K562 (cell line): ENCODE data around the gene HEMK1. TPM values are rescaled to one million over a fixed set of nuclear protein-coding genes. Genes with fewer than 3 reads are reported as not detected.

ENCODE experiments used
- ATAC-seq: fragments of 200-7000 bp; cut with Tn5 transposase; 3 replicates; pipeline ENCODE4 v1.9.1; 2020; ENCODE audit warnings: moderate library complexity
- BruUV-seq: library from RNA; stranded (reverse); fragments of 400-500 nt; replicated peaks from 2 replicates; lab custom pipeline; 2021; lab: Mats Ljungman, UMichigan
- CTCF ChIA-PET: fragments of 300-600 bp; formaldehyde crosslinking; extraction: SDS; loops from one replicate; lab custom pipeline; 2021; ENCODE audit warnings: low intra/inter-chr PET ratio; lab: Yijun Ruan, JAX
- POLR2A ChIA-PET: fragments of 300-600, 350-650 bp; sonication (Branson Sonifier 250); formaldehyde crosslinking; extraction: SDS; loops from one replicate; lab custom pipeline; 2021; ENCODE audit warnings: antibody characterized with exemption, inconsistent platforms; lab: Yijun Ruan, JAX
- DNase-seq, 4 experiments: peaks; one replicate each; pipeline versions ENCODE4 v3.0.0 to v3.0.0-alpha.2; 2011 to 2018; ENCODE audit warnings: low spot score in 3 of 4, mixed read lengths in 3 of 4; ENCODE audit errors: extremely low read depth in 1 of 4
- FAIRE-seq: peaks from 2 replicates; lab custom pipeline; 2011; peaks lifted over from hg19 to GRCh38; lab: Jason Lieb, UNC
- H2AFZ ChIP-seq: 2 replicates; pipeline ENCODE4 v1.6.0; 2011; ENCODE audit warnings: low read depth, low read length, control low read depth, inconsistent platforms
- H3K27ac ChIP-seq: fragments of 200-600 bp; 3 replicates; pipeline ENCODE4 v1.8.0; 2011; ENCODE audit warnings: low read depth, mild to moderate bottlenecking, control low read depth, inconsistent platforms, low read length, moderate library complexity, mixed read lengths; ENCODE audit errors: extremely low read depth
- H3K27me3 ChIP-seq, 2 experiments: fragments of 300-600 bp in 1 of 2; 2 replicates in 1 of 2; 3 replicates in 1 of 2; pipeline versions ENCODE4 v1.6.0 to v1.8.0; 2011; ENCODE audit warnings: inconsistent platforms in 2 of 2, low read length in 2 of 2, mild to moderate bottlenecking in 1 of 2, mixed read lengths in 1 of 2, moderate library complexity in 1 of 2; ENCODE audit not compliant: control insufficient read depth in 2 of 2, insufficient read depth in 2 of 2
- H3K36me3 ChIP-seq: fragments of 300-600 bp; 3 replicates; pipeline ENCODE4 v1.8.0; 2011; ENCODE audit warnings: mild to moderate bottlenecking, low read length, inconsistent platforms; ENCODE audit not compliant: control insufficient read depth, insufficient read depth
- H3K4me1 ChIP-seq, 2 experiments: fragments of 200-600 bp in 1 of 2; replicated peaks in 1 of 2; 2 replicates in 1 of 2; 3 replicates in 1 of 2; pipeline versions ENCODE4 v1.5.1 to v1.8.0; 2011; ENCODE audit warnings: inconsistent platforms in 2 of 2, low read length in 2 of 2, mild to moderate bottlenecking in 1 of 2, mixed read lengths in 1 of 2, moderate library complexity in 1 of 2; ENCODE audit not compliant: control insufficient read depth in 2 of 2, insufficient read depth in 2 of 2
- H3K4me2 ChIP-seq: 2 replicates; pipeline ENCODE4 v1.6.1; 2011; ENCODE audit warnings: low read length, control low read depth, inconsistent platforms, mixed read lengths; ENCODE audit not compliant: insufficient read depth
- H3K4me3 ChIP-seq: fragments of 200-600 bp; sonication (generic), shearing (Covaris generic); 2 replicates; pipeline ENCODE4 v1.5.1; 2016; ENCODE audit warnings: control low read depth, inconsistent platforms
- H3K79me2 ChIP-seq: fragments of 200-600 bp; 3 replicates; pipeline ENCODE4 v1.8.0; 2011; ENCODE audit warnings: low read length, inconsistent platforms; ENCODE audit not compliant: control insufficient read depth, insufficient read depth
- H3K9ac ChIP-seq, 2 experiments: 2 replicates each; pipeline versions ENCODE4 v1.6.0 to v1.6.1; 2011; ENCODE audit warnings: low read depth in 2 of 2, low read length in 2 of 2, control low read depth in 1 of 2, inconsistent platforms in 1 of 2, mild to moderate bottlenecking in 1 of 2, mixed read lengths in 1 of 2; ENCODE audit not compliant: insufficient read depth in 1 of 2
- H3K9me1 ChIP-seq: one replicate; pipeline ENCODE4 v1.6.0; 2011; ENCODE audit warnings: inconsistent platforms, mild to moderate bottlenecking, low read length, moderate library complexity; ENCODE audit not compliant: control insufficient read depth, insufficient read depth
- H3K9me3 ChIP-seq: replicated peaks from 2 replicates; pipeline ENCODE4 v1.5.1; 2011; ENCODE audit warnings: low read depth, low read length, inconsistent platforms; ENCODE audit not compliant: control insufficient read depth, insufficient read depth
- H4K20me1 ChIP-seq: replicated peaks from 2 replicates; pipeline ENCODE4 v1.6.1; 2011; ENCODE audit warnings: low read length, inconsistent platforms, mixed read lengths; ENCODE audit not compliant: control insufficient read depth, insufficient read depth
- BRF1 ChIP-seq: IDR thresholded peaks from 3 replicates; pipeline ENCODE4 v1.6.1; 2011; ENCODE audit warnings: borderline replicate concordance, mild to moderate bottlenecking; ENCODE audit not compliant: insufficient read length; ENCODE audit errors: extremely low read depth
- GTF2A2 ChIP-seq: IDR thresholded peaks from 2 replicates; pipeline ENCODE4 v1.6.1; 2016; ENCODE audit warnings: mild to moderate bottlenecking, missing genetic modification characterization, missing compliant biosample characterization
- ILK ChIP-seq: fragments of 450-650 bp; IDR thresholded peaks from 2 replicates; pipeline ENCODE4 v1.6.1; 2016; ENCODE audit warnings: missing genetic modification characterization, low read depth, mild to moderate bottlenecking, missing compliant biosample characterization, moderate library complexity, borderline replicate concordance
- MAFK ChIP-seq: IDR thresholded peaks from 2 replicates; pipeline ENCODE4 v1.6.1; 2011; ENCODE audit warnings: low read length, improper control_type of control experiment
- WGBS: fragments of 100-300 bp; shearing (Covaris generic); methylation state at CpG from one replicate; pipeline ENCODE4 v1.1.6; 2016; ENCODE audit warnings: low coverage, mixed read lengths; ENCODE audit not compliant: insufficient coverage; ENCODE audit errors: missing lambda C conversion rate; 5-methylcytosine and 5-hydroxymethylcytosine counted together
- in situ Hi-C: fragments of 300-500 bp; cut with MboI; formaldehyde crosslinking; loops from 4 replicates; pipeline ENCODE4 v1.15.0; 2018; ENCODE audit warnings: inconsistent platforms, mixed read lengths
- intact Hi-C: fragments of 100-400 bp; cut with micrococcal nuclease; formaldehyde crosslinking; loops from 2 replicates; pipeline ENCODE4 v1.14.2; 2022
- polyA plus RNA-seq, 8 experiments: library from polyadenylated mRNA; depleted of rRNA in 4 of 8; stranded (reverse) in 5 of 8; unstranded in 3 of 8; fragments of >200 nt; fragmentation: Nextera tagmentation in 2 of 8; fragmentation: Illumina TruSeq in 1 of 8; extraction: Ambion mirVana in 2 of 8; extraction: Trizol in 1 of 8; gene quantifications; 2 replicates each; pipeline versions ENCODE4 v1.2.1 to v1.2.3, GENCODE V29; 2011 to 2014; ENCODE audit warnings: inconsistent platforms in 1 of 8, missing spikeins in 1 of 8
- total RNA-seq, 7 experiments: library from RNA; depleted of rRNA in 6 of 7; stranded (reverse); fragments of >200 nt in 6 of 7; fragmentation: Illumina TruSeq in 2 of 7; extraction: Trizol in 2 of 7; gene quantifications; 2 replicates each; pipeline versions ENCODE4 v1.2.1 to v1.2.3, GENCODE V29; 2011 to 2021; ENCODE audit warnings: low replicate concordance in 1 of 7

Gene HEMK1
- total and polyA plus RNA-seq, 9 of the 15 experiments (the other 6 are each of a cell fraction or from before 2014, with no cell fraction given) = 2.0 to 16.8 (median 11.4) TPM

DNA sequence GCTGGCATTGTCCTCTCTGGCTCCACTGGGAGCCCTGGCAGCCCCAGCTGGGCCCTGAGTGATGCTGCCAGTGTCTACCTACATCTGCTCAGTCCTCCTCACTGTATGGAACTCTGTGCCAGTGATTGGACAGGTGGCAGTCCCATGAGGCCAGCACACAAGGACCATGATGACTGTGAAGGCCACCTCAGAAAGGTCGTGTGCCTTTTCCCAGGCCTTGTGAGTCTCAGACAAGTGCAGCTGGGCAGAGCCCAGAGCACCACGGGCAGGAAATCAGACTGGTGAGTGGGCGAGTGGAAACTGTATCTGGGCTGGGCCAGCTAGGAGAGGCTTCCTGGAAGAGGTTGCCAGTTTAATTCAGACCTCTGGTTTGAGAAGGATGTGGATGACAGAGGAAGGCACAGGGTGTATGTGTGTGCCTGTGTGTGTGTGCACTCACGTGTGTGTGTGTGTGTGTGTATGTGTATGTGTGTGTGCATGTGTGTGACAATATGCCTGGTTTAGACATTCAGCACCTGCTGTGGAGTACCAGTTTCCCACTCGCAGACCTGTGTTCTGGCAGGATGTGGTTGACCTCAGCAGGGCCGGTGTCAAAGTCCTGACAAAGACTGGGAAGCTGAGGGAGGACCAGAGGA is 54.6 kb downstream of the HEMK1 start:
- H3K27me3 ChIP-seq = no peaks in the 10 kb centered on the region
- in situ Hi-C loops = no loop called here
- no peak for ATAC-seq
- H3K9me1 ChIP-seq = no peaks in the 10 kb centered on the region
- H2AFZ ChIP-seq = no peak overlapping the region
- no peak for FAIRE-seq
- ChIA-PET POLR2A (interaction anchor here (0.6 to 2.2 kb wide), 2 partner anchors 8 to 159 kb away, joined by 3 to 9 read pairs; no protein-coding TSS in a partner anchor), CTCF (no interaction called here)
- TF ChIP-seq MAFK (no peak), GTF2A2 (tag) (no peak)
- H3K9me3 ChIP-seq = no peaks in the 10 kb centered on the region
- peaks cover 0 to 10% of the 10 kb centered on the region in 2 experiments; a peak in 3 of 5 replicates for H3K4me1 ChIP-seq
- H4K20me1 ChIP-seq = peaks cover 8% of the 10 kb centered on the region; the same call in 1 of the 2 replicates
- 92% methylated on average over 2 of the region's 6 CpGs for WGBS
- intact Hi-C loops = no loop called here
- H3K27ac ChIP-seq = no peak overlapping the region
- peaks cover 59% of the 10 kb centered on the region; the same call in 2 of the 3 replicates for H3K36me3 ChIP-seq
- no TSS peak for BruUV-seq
- H3K4me2 ChIP-seq = no peak overlapping the region
- peaks cover 31% of the 10 kb centered on the region for H3K79me2 ChIP-seq
- DNase-seq = no peak
- H3K9ac ChIP-seq = no peak overlapping the region; a peak in 1 of 4 replicates
- H3K4me3 ChIP-seq = no peak overlapping the region

DNA sequence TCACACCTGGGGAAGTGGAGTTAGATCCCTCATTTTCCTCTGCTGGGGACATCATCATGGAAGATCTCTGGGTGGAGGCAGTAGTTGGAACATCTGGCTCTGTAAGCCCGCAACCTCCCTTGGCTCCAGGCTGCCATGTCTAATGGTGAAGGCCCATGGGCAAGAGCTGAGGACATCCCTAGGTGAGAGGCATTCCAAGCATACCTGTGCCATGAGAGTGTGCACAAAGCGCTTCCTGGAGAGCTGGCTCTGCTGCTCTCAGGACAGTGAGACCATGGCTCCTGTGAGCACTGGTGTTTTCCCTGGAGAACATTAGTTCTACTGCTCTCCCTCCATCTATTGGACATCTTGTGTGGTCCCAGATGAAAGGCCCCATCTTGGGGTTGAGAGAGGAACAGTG is 55.3 kb downstream of the HEMK1 start:
- Histone ChIP-seq H2AFZ (no peak overlapping the region), H3K9me3 (no peaks in the 10 kb centered on the region), H3K4me3 (no peak overlapping the region), H3K9ac (no peak overlapping the region; a peak in 1 of 4 replicates), H3K4me1 (peaks cover 0 to 6% of the 10 kb centered on the region in 2 experiments; a peak in 3 of 5 replicates), H4K20me1 (0 out of 2 replicates have a peak, but pooled peaks cover 8% of the 10 kb centered on the region), H3K9me1 (no peaks in the 10 kb centered on the region), H3K27ac (no peak overlapping the region), H3K79me2 (peaks cover 24% of the 10 kb centered on the region), H3K36me3 (peaks cover 53% of the 10 kb centered on the region; the same call in 2 of the 3 replicates), H3K27me3 (no peaks in the 10 kb centered on the region), H3K4me2 (no peak overlapping the region)
- no peak for ATAC-seq
- in situ Hi-C loops (loop anchor here (25.0 kb wide), 1 partner anchor 1063 kb away; no protein-coding TSS in a partner anchor), intact Hi-C loops (no loop called here)
- FAIRE-seq = no peak
- TF ChIP-seq ILK (tag) (no peak), BRF1 (no peak)
- DNase-seq = no peak
- CTCF ChIA-PET = no interaction called here
- BruUV-seq = no TSS peak
- 94% methylated on average over 2 of the region's 2 CpGs for WGBS
- POLR2A ChIA-PET = no interaction called here
